AG04449 (cell line): Measurements from ENCODE around the gene PDE10A.

Experiments
- CTCF ChIA-PET: fragments of 350-600 bp; formaldehyde crosslinking; extraction: SDS; loops from one replicate; lab custom pipeline; 2021; ENCODE audit warnings: antibody characterized with exemption; lab: Yijun Ruan, JAX
- POLR2A ChIA-PET: fragments of 400-600, 350-600 bp; formaldehyde crosslinking; extraction: SDS; loops from one replicate; lab custom pipeline; 2020; ENCODE audit warnings: antibody characterized with exemption, inconsistent platforms; lab: Yijun Ruan, JAX
- DNase-seq: peaks from one replicate; pipeline ENCODE4 v3.0.0-alpha.2; 2010; ENCODE audit warnings: low read depth, low spot score
- H3K4me3 ChIP-seq: 2 replicates; pipeline ENCODE4 v1.5.1; 2011; ENCODE audit warnings: low read depth, mild to moderate bottlenecking, control low read depth, low read length
- CTCF ChIP-seq: IDR thresholded peaks from one replicate; pipeline ENCODE4 v1.5.1; 2011; ENCODE audit warnings: mild to moderate bottlenecking, moderate library complexity, low read length, control low read depth, inconsistent platforms; ENCODE audit not compliant: insufficient read depth; ENCODE audit errors: missing control alignments

PDE10A gene

GRCh38 chr6:165443462-165443861 lies 219.6 kb downstream of the PDE10A start:
- H3K4me3 ChIP-seq = no peak overlapping the region
- DNase-seq = no peak
- TF ChIP-seq CTCF = no peak
- POLR2A ChIA-PET = no interaction called here
- CTCF ChIA-PET = no interaction called here

GRCh38 chr6:165441181-165441580 lies 221.9 kb downstream of the PDE10A start:
- ChIA-PET CTCF (interaction anchor here (2.2 kb wide), 1 partner anchor 406 kb away, joined by 9 read pairs; no protein-coding TSS in a partner anchor), POLR2A (no interaction called here)
- DNase-seq = no peak
- no peak for TF ChIP-seq CTCF
- no peak overlapping the region for H3K4me3 ChIP-seq

GRCh38 chr6:165439928-165440554 lies 223.0 kb downstream of the PDE10A start:
- no peak overlapping the region for H3K4me3 ChIP-seq
- peak; percentile 15 for TF ChIP-seq CTCF
- no peak for DNase-seq
- ChIA-PET CTCF (interaction anchor here (1.0 to 2.2 kb wide), 6 partner anchors 12 to 668 kb away, joined by 3 to 17 read pairs (median 7); no protein-coding TSS in a partner anchor), POLR2A (no interaction called here)

GRCh38 chr6:165426892-165427291 lies 236.1 kb downstream of the PDE10A start:
- CTCF ChIA-PET = interaction anchor here (1.7 kb wide), 1 partner anchor 13 kb away, joined by 6 read pairs; no protein-coding TSS in a partner anchor
- no peak for TF ChIP-seq CTCF

GRCh38 chr6:165422192-165422591 lies 240.8 kb downstream of the PDE10A start:
- TF ChIP-seq CTCF = no peak
- DNase-seq = no peak
- no peak overlapping the region for H3K4me3 ChIP-seq
- ChIA-PET POLR2A (no interaction called here), CTCF (no interaction called here)

More at GRCh38 chr6:165426892-165427291, 236.1 kb downstream of the PDE10A start:
- no peak overlapping the region for H3K4me3 ChIP-seq
- no peak for DNase-seq
- POLR2A ChIA-PET = no interaction called here

- no peak for TF ChIP-seq CTCF
- no peak overlapping the region for H3K4me3 ChIP-seq
- POLR2A ChIA-PET = no interaction called here
- CTCF ChIA-PET = no interaction called here
- DNase-seq = no peak
Measured at GRCh38 chr6:165417278-165417865, 245.7 kb downstream of the PDE10A start.
